Lung (tissue), 12 donors: ENCODE results near the gene TP53BP2. TPM values are rescaled to one million over a fixed set of nuclear protein-coding genes. Genes with fewer than 3 reads are reported as not detected.

Experiments
- ATAC-seq: fragments of 200-7000 bp; cut with Tn5 transposase; one replicate; pipeline ENCODE4 v1.9.1; 2020; ENCODE audit warnings: moderate number of reproducible peaks; ENCODE audit not compliant: insufficient read depth, low FRiP score
- DNase-seq, 3 donors: peaks; one replicate each; pipeline ENCODE4 v3.0.0-alpha.2; 2013 to 2017
- H3K27ac ChIP-seq, 2 donors: one replicate each; pipeline ENCODE4 v1.5.1; 2013; ENCODE audit warnings: mild to moderate bottlenecking in 2 of 2, moderate library complexity in 2 of 2, control low read depth in 1 of 2, inconsistent platforms in 1 of 2, low read depth in 1 of 2, low read length in 1 of 2
- H3K27me3 ChIP-seq, 3 donors: one replicate each; pipeline ENCODE4 v1.5.1; 2013; ENCODE audit warnings: low read length in 2 of 3; ENCODE audit not compliant: control insufficient read depth in 3 of 3, insufficient read depth in 3 of 3
- H3K36me3 ChIP-seq, 4 donors: one replicate each; pipeline ENCODE4 v1.5.1; 2013; ENCODE audit warnings: low read length in 4 of 4, mild to moderate bottlenecking in 1 of 4, moderate library complexity in 1 of 4; ENCODE audit not compliant: control insufficient read depth in 4 of 4, insufficient read depth in 4 of 4
- H3K4me1 ChIP-seq, 5 donors: one replicate each; pipeline ENCODE4 v1.5.1; 2013; ENCODE audit warnings: low read length in 5 of 5, mild to moderate bottlenecking in 2 of 5, moderate library complexity in 1 of 5; ENCODE audit not compliant: control insufficient read depth in 5 of 5, insufficient read depth in 5 of 5
- H3K4me3 ChIP-seq: one replicate; pipeline ENCODE4 v1.5.1; 2013; ENCODE audit warnings: mild to moderate bottlenecking, control low read depth, moderate library complexity
- H3K9ac ChIP-seq, 2 donors: one replicate each; pipeline ENCODE4 v1.5.1; 2013; ENCODE audit warnings: low read length in 2 of 2, control low read depth in 1 of 2; ENCODE audit not compliant: insufficient read depth in 1 of 2
- H3K9me3 ChIP-seq, 4 donors: one replicate each; pipeline ENCODE4 v1.5.1; 2013; ENCODE audit warnings: low read length in 3 of 4, mild to moderate bottlenecking in 1 of 4, moderate library complexity in 1 of 4; ENCODE audit not compliant: control insufficient read depth in 4 of 4, insufficient read depth in 3 of 4
- WGBS, 2 donors: extraction: QIAGEN DNeasy Blood & Tissue Kit; methylation state at CpG; one replicate each; pipeline ENCODE4 v1.1.7; 2013; 5-methylcytosine and 5-hydroxymethylcytosine counted together
- polyA plus RNA-seq, 2 donors: library from polyadenylated mRNA; stranded (reverse); fragments of 200-250 nt; gene quantifications; one replicate each; pipeline ENCODE4 v1.2.1, GENCODE V29; 2013
- total RNA-seq, 2 donors: library from RNA; depleted of rRNA in 1 of 2; stranded (reverse); fragments of >200 nt in 1 of 2; gene quantifications; one replicate each; pipeline ENCODE4 v1.2.1, GENCODE V29; 2014 to 2021
- TF ChIP-seq, protein P1 (sequence below): IDR thresholded peaks from 2 replicates; pipeline ENCODE4 v1.5.1; 2012; ENCODE audit warnings: mild to moderate bottlenecking; ENCODE audit errors: control extremely low read depth, extremely low read depth
- donor health status: control.
- donor health status: control.
- donor health status: Bipolar disorder and iron deficiency.
- donor health status: healthy.
- donor health status: DM: yes; HTN: yes; CAD: no.

Gene TP53BP2
- total and polyA plus RNA-seq, 4 donors, result 11.5 to 94.2 (median 45.7) TPM

GRCh38 chr1:223748405-223748772 is 97.4 kb downstream of the TP53BP2 start:
- no peaks in the 10 kb centered on the region for H3K9me3 ChIP-seq
- H3K27me3 ChIP-seq, result no peaks in the 10 kb centered on the region
- ATAC-seq (peak; percentile 55), DNase-seq (peak; percentile 41 to 65 (median 41))
- WGBS, 2 donors, result 44 to 52% methylated on average over 18 of the region's 18 CpGs
- H3K36me3 ChIP-seq, result peaks cover 11 to 64% (median 36%) of the 10 kb centered on the region in 4 donors
- H3K27ac ChIP-seq, result peak overlapping the region; percentile 52 to 88
- H3K4me1 ChIP-seq, result peaks cover 0 to 15% (median 5%) of the 10 kb centered on the region in 5 donors
- peak overlapping the region; percentile 29 for H3K4me3 ChIP-seq
- TF ChIP-seq, protein P1, sequence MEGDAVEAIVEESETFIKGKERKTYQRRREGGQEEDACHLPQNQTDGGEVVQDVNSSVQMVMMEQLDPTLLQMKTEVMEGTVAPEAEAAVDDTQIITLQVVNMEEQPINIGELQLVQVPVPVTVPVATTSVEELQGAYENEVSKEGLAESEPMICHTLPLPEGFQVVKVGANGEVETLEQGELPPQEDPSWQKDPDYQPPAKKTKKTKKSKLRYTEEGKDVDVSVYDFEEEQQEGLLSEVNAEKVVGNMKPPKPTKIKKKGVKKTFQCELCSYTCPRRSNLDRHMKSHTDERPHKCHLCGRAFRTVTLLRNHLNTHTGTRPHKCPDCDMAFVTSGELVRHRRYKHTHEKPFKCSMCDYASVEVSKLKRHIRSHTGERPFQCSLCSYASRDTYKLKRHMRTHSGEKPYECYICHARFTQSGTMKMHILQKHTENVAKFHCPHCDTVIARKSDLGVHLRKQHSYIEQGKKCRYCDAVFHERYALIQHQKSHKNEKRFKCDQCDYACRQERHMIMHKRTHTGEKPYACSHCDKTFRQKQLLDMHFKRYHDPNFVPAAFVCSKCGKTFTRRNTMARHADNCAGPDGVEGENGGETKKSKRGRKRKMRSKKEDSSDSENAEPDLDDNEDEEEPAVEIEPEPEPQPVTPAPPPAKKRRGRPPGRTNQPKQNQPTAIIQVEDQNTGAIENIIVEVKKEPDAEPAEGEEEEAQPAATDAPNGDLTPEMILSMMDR, result no peak
- H3K9ac ChIP-seq, result no peak overlapping the region

- Histone ChIP-seq H3K9ac (no peak overlapping the region), H3K27me3 (no peaks in the 10 kb centered on the region), H3K4me1 (peaks cover 0 to 15% (median 5%) of the 10 kb centered on the region in 5 donors), H3K4me3 (no peak overlapping the region), H3K36me3 (peaks cover 11 to 60% (median 31%) of the 10 kb centered on the region in 4 donors), H3K27ac (peak overlapping the region; percentile 52 to 60), H3K9me3 (no peaks in the 10 kb centered on the region)
- WGBS, 2 donors, result 26 to 47% methylated on average over 4 of the region's 4 CpGs
- ATAC-seq, result peak; percentile 17
- TF ChIP-seq, protein P1, result no peak
- peak in 1 of 3 donors; percentile 36 for DNase-seq
Measured at GRCh38 chr1:223747838-223748335, 97.9 kb downstream of the TP53BP2 start.

DNA sequence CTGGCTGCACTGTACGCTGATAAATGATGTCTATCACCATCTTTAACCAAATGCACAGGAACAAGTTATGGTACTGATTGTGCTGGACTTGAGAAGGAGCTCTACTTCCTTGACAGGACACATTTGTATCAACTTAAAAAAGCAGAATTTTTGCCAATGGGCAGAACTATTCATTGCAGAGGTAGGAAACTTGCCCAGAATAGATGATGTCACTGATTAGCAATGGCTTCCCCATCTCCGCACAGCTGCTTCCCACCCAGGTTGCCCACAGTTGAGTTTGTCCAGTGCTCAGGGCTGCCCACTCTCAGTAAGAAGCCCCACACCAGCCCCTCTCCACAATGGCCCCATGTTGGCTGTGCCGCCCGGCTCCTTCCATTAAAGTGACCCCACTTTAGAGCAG is 100.0 kb downstream of the TP53BP2 start:
- H3K36me3 ChIP-seq, result peaks cover 0 to 43% (median 23%) of the 10 kb centered on the region in 4 donors
- H3K4me1 ChIP-seq, result peaks cover 0 to 17% (median 5%) of the 10 kb centered on the region in 5 donors
- DNase-seq (no peak), ATAC-seq (no peak)
- no peak overlapping the region for H3K27ac ChIP-seq
- no peaks in the 10 kb centered on the region for H3K27me3 ChIP-seq
- H3K4me3 ChIP-seq, result no peak overlapping the region
- no peaks in the 10 kb centered on the region for H3K9me3 ChIP-seq
- TF ChIP-seq, protein P1, result no peak
- no peak overlapping the region for H3K9ac ChIP-seq
- 83 to 90% methylated on average over 4 of the region's 4 CpGs for WGBS, 2 donors
